HepG2 (cell line): ENCODE measurements around the gene SYTL2. TPM values are rescaled to one million over a fixed set of nuclear protein-coding genes. Genes with fewer than 3 reads are reported as not detected.

ENCODE experiments used
- DNMT3B ChIP-seq: conservative IDR thresholded peaks from 2 replicates; pipeline ENCODE4 v1.6.1; 2016; ENCODE audit warnings: missing biosample characterization, control low read depth
- EEA1 ChIP-seq: sonication (generic); formaldehyde crosslinking; IDR thresholded peaks from 2 replicates; pipeline ENCODE4 v1.5.1; 2020; ENCODE audit warnings: mild to moderate bottlenecking, missing genetic modification reagents, borderline replicate concordance
- EED ChIP-seq: sonication (generic); formaldehyde crosslinking; IDR thresholded peaks from 2 replicates; pipeline ENCODE4 v1.5.0; 2020; ENCODE audit warnings: mild to moderate bottlenecking, missing genetic modification reagents
- HNRNPL ChIP-seq: fragments of 200-400 bp; formaldehyde crosslinking; IDR thresholded peaks from 2 replicates; pipeline ENCODE4 v1.6.1; 2017; ENCODE audit warnings: mild to moderate bottlenecking, low read depth, low read length
- HNRNPLL ChIP-seq: fragments of 200-400 bp; formaldehyde crosslinking; IDR thresholded peaks from 2 replicates; pipeline ENCODE4 v1.6.1; 2017; ENCODE audit warnings: mild to moderate bottlenecking, low read depth, low read length; ENCODE audit not compliant: poor library complexity, severe bottlenecking
- JDP2 ChIP-seq: sonication (generic); formaldehyde crosslinking; IDR thresholded peaks from 2 replicates; pipeline ENCODE4 v1.8.1; 2022; ENCODE audit warnings: missing genetic modification reagents, borderline replicate concordance
- KAT2B ChIP-seq: fragments of 150-350 bp; IDR thresholded peaks from 2 replicates; pipeline ENCODE4 v1.6.1; 2014; ENCODE audit warnings: low read depth, low read length, borderline replicate concordance
- KDM5B ChIP-seq: sonication (generic); formaldehyde crosslinking; IDR thresholded peaks from 2 replicates; pipeline ENCODE4 v1.4.0; 2020; ENCODE audit warnings: missing genetic modification reagents, mild to moderate bottlenecking, borderline replicate concordance
- NFKB2 ChIP-seq: sonication (generic); formaldehyde crosslinking; IDR thresholded peaks from 2 replicates; pipeline ENCODE4 v1.4.0; 2020; ENCODE audit warnings: missing genetic modification reagents, borderline replicate concordance
- NFYB ChIP-seq: sonication (generic); formaldehyde crosslinking; IDR thresholded peaks from 2 replicates; pipeline ENCODE4 v1.4.0; 2020; ENCODE audit warnings: missing genetic modification reagents
- RAD21 ChIP-seq: fragments of 450-650 bp; formaldehyde crosslinking; IDR thresholded peaks from 2 replicates; pipeline ENCODE4 v1.5.0; 2020; ENCODE audit warnings: mild to moderate bottlenecking
- RXRB ChIP-seq: IDR thresholded peaks from 2 replicates; pipeline ENCODE4 v1.6.1; 2016; ENCODE audit warnings: borderline replicate concordance, missing genetic modification reagents, missing compliant biosample characterization
- SAP130 ChIP-seq: IDR thresholded peaks from 2 replicates; pipeline ENCODE4 v1.6.1; 2016; ENCODE audit warnings: low read depth
- SMARCE1 ChIP-seq: fragments of 450-650 bp; IDR thresholded peaks from 2 replicates; pipeline ENCODE4 v1.6.1; 2017; ENCODE audit warnings: borderline replicate concordance
- SP1 ChIP-seq, 2 experiments: fragments of 450-650 bp in 1 of 2; sonication (generic) in 1 of 2; formaldehyde crosslinking in 1 of 2; IDR thresholded peaks; 2 replicates each; pipeline versions ENCODE4 v1.4.0 to v1.6.1; 2016 to 2020; ENCODE audit warnings: missing genetic modification reagents in 1 of 2
- STAG1 ChIP-seq: sonication (generic); formaldehyde crosslinking; IDR thresholded peaks from 2 replicates; pipeline ENCODE4 v1.4.0; 2020; ENCODE audit warnings: missing genetic modification reagents
- ZNF20 ChIP-seq: sonication (generic); formaldehyde crosslinking; IDR thresholded peaks from 2 replicates; pipeline ENCODE4 v1.4.0; 2020; ENCODE audit warnings: mild to moderate bottlenecking, moderate library complexity, missing genetic modification reagents
- ZNF205 ChIP-seq: IDR thresholded peaks from 2 replicates; pipeline ENCODE4 v1.6.1; 2018; ENCODE audit warnings: missing biosample characterization, missing genetic modification reagents
- ZNF235 ChIP-seq: sonication (generic); formaldehyde crosslinking; IDR thresholded peaks from 2 replicates; pipeline ENCODE4 v1.8.1; 2023; ENCODE audit warnings: mild to moderate bottlenecking, missing genetic modification reagents, borderline replicate concordance
- ZNF451 ChIP-seq: sonication (generic); formaldehyde crosslinking; IDR thresholded peaks from 2 replicates; pipeline ENCODE4 v1.5.0; 2020; ENCODE audit warnings: mild to moderate bottlenecking, missing genetic modification reagents
- ZNF614 ChIP-seq: IDR thresholded peaks from 2 replicates; pipeline ENCODE4 v1.6.1; 2018; ENCODE audit warnings: missing biosample characterization, missing genetic modification reagents, inconsistent platforms, borderline replicate concordance
- polyA plus RNA-seq, 8 experiments: library from polyadenylated mRNA; depleted of rRNA in 3 of 8; stranded (reverse) in 7 of 8; unstranded in 1 of 8; fragments of >200 nt; fragmentation: Illumina TruSeq in 4 of 8; extraction: Trizol in 4 of 8; gene quantifications; 2 replicates each; pipeline versions ENCODE4 v1.2.1 to v1.2.3, GENCODE V29; 2011 to 2016; ENCODE audit warnings: low read depth in 4 of 8, missing spikeins in 1 of 8, mixed read lengths in 1 of 8; ENCODE audit not compliant: insufficient read depth in 1 of 8
- total RNA-seq, 5 experiments: library from RNA; depleted of rRNA; stranded (reverse); fragments of >200 nt; fragmentation: Illumina TruSeq; extraction: Trizol; gene quantifications; 2 replicates each; pipeline ENCODE4 v1.2.3, GENCODE V29; 2016; ENCODE audit warnings: low read depth in 1 of 5
- TF ChIP-seq, protein P1 (sequence below): sonication (generic); formaldehyde crosslinking; IDR thresholded peaks from 2 replicates; pipeline ENCODE4 v1.4.0; 2020; ENCODE audit warnings: missing genetic modification reagents
- TF ChIP-seq, protein P2 (sequence below): sonication (generic); formaldehyde crosslinking; IDR thresholded peaks from 2 replicates; pipeline ENCODE4 v1.5.0; 2020; ENCODE audit warnings: missing genetic modification reagents, mild to moderate bottlenecking, borderline replicate concordance
- TF ChIP-seq, protein P3 (sequence below): sonication (generic); formaldehyde crosslinking; IDR thresholded peaks from 2 replicates; pipeline ENCODE4 v1.5.1; 2020; ENCODE audit warnings: mild to moderate bottlenecking, missing genetic modification reagents, moderate library complexity

The SYTL2 gene
- total and polyA plus RNA-seq, 2 of the 13 experiments (the other 11 are each of a cell fraction or from before 2014, with no cell fraction given): 0.77 to 0.90 TPM

DNA sequence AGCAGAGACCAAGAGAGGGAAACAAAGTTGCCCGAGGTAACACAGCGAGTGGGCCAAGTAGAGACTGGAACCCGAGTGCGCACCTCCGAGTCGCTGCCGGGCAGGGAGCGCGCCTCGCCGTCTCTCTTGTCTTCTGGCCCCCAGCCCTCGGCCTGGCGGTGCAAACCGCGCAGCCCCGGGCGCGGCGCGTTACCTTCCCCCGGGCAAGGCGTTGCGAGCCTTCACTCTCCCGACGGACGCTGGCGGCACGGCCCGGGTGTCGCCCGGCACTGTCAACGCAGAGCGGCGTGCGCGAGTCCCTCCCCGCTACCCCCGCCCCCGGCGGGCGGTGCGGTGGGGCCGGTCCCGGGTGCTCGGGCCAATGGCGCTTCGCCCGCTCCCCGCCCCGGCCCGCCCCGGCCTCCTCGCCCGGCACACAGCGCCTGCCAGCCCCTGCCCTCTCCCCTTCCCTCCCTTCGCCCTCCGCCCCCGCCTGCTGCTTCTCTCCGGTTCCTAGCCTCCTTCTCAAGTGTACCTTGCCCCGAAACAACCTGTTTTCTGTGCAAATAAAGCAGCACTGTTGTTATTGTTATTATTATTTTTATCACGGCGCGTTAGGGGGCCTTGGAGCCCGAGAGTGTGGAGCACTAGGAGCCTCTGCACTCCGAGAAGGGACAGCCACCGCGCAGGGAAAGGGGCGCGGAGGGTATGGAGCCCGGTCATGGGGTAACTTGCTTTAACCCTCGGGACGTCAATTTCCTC is at the start of gene SYTL2 (continued):
- TF ChIP-seq EED (no peak), ZNF451 (no peak), ZNF235 (CRISPR knock-in tag) (no peak), SMARCE1 (no peak), KAT2B (no peak), ZNF205 (CRISPR knock-in tag) (no peak), DNMT3B (CRISPR knock-in tag) (no peak), HNRNPL (no peak), ZNF614 (CRISPR knock-in tag) (no peak), NFKB2 (CRISPR knock-in tag) (peak; percentile 52; the same call in 1 of the 2 replicates), EEA1 (no peak), HNRNPLL (peak; percentile 50), JDP2 (CRISPR knock-in tag) (no peak), NFYB (0 out of 2 replicates have a peak, but pooled peaks have one; percentile 17), RXRB (CRISPR knock-in tag) (no peak), SP1 (IDR thresholded peaks at IDR 0.05) (no peak), SP1 (CRISPR knock-in tag; IDR thresholded peaks at IDR 0.05) (0 out of 2 replicates have a peak, but pooled peaks have one; percentile 24), STAG1 (CRISPR knock-in tag) (0 out of 2 replicates have a peak, but pooled peaks have one; percentile 2), ZNF20 (CRISPR knock-in tag) (no peak), SAP130 (CRISPR knock-in tag) (peak; percentile 58; the same call in 1 of the 2 replicates), RAD21 (0 out of 2 replicates have a peak, but pooled peaks have one; percentile 11), KDM5B (CRISPR knock-in tag) (peak; percentile 82; the same call in 1 of the 2 replicates)
- TF ChIP-seq, protein P1, sequence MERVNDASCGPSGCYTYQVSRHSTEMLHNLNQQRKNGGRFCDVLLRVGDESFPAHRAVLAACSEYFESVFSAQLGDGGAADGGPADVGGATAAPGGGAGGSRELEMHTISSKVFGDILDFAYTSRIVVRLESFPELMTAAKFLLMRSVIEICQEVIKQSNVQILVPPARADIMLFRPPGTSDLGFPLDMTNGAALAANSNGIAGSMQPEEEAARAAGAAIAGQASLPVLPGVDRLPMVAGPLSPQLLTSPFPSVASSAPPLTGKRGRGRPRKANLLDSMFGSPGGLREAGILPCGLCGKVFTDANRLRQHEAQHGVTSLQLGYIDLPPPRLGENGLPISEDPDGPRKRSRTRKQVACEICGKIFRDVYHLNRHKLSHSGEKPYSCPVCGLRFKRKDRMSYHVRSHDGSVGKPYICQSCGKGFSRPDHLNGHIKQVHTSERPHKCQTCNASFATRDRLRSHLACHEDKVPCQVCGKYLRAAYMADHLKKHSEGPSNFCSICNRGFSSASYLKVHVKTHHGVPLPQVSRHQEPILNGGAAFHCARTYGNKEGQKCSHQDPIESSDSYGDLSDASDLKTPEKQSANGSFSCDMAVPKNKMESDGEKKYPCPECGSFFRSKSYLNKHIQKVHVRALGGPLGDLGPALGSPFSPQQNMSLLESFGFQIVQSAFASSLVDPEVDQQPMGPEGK (CRISPR knock-in tag): peak; percentile 73
- TF ChIP-seq, protein P2, sequence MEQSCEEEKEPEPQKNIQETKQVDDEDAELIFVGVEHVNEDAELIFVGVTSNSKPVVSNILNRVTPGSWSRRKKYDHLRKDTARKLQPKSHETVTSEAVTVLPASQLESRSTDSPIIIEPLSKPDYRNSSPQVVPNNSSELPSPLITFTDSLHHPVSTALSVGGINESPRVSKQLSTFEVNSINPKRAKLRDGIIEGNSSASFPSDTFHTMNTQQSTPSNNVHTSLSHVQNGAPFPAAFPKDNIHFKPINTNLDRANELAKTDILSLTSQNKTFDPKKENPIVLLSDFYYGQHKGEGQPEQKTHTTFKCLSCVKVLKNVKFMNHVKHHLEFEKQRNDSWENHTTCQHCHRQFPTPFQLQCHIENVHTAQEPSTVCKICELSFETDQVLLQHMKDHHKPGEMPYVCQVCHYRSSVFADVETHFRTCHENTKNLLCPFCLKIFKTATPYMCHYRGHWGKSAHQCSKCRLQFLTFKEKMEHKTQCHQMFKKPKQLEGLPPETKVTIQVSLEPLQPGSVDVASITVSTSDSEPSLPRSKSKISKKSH (CRISPR knock-in tag): peak; percentile 28; the same call in 1 of the 2 replicates
- TF ChIP-seq, protein P3, sequence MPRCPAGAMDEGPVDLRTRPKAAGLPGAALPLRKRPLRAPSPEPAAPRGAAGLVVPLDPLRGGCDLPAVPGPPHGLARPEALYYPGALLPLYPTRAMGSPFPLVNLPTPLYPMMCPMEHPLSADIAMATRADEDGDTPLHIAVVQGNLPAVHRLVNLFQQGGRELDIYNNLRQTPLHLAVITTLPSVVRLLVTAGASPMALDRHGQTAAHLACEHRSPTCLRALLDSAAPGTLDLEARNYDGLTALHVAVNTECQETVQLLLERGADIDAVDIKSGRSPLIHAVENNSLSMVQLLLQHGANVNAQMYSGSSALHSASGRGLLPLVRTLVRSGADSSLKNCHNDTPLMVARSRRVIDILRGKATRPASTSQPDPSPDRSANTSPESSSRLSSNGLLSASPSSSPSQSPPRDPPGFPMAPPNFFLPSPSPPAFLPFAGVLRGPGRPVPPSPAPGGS (CRISPR knock-in tag): no peak
